RWPE2 (cell line): ENCODE data around the gene HERPUD1.
A peak's percentile ranks its signal among the peaks of the same experiment; 100 is the strongest.

Source experiments
- ATAC-seq: fragments of 200-7000 bp; cut with Tn5 transposase; 3 replicates; pipeline ENCODE4 v1.9.1; 2021; ENCODE audit warnings: low read depth
- DNase-seq: peaks from one replicate; pipeline ENCODE4 v3.0.0-alpha.2; 2020; ENCODE audit warnings: low spot score
- H3K27ac ChIP-seq: fragments of 450-650 bp; 2 replicates; pipeline ENCODE4 v1.5.1; 2017; ENCODE audit warnings: mild to moderate bottlenecking; ENCODE audit not compliant: poor library complexity, severe bottlenecking
- H3K27me3 ChIP-seq: fragments of 250-450 bp; sonication (Bioruptor Pico); 2 replicates; pipeline ENCODE4 v1.5.1; 2021; ENCODE audit warnings: mild to moderate bottlenecking, moderate library complexity; ENCODE audit not compliant: insufficient read depth, poor library complexity, severe bottlenecking
- H3K36me3 ChIP-seq: fragments of 250-450 bp; sonication (Bioruptor Pico); 2 replicates; pipeline ENCODE4 v1.5.1; 2020; ENCODE audit warnings: low read depth, mild to moderate bottlenecking, moderate library complexity
- H3K4me1 ChIP-seq: fragments of 250-450 bp; sonication (Bioruptor Pico); 2 replicates; pipeline ENCODE4 v1.5.1; 2021; ENCODE audit warnings: mild to moderate bottlenecking, moderate library complexity; ENCODE audit not compliant: insufficient read depth, poor library complexity, severe bottlenecking
- H3K4me3 ChIP-seq: fragments of 250-450 bp; sonication (Bioruptor Pico); 2 replicates; pipeline ENCODE4 v1.5.1; 2021; ENCODE audit warnings: mild to moderate bottlenecking, moderate library complexity; ENCODE audit not compliant: severe bottlenecking
- H3K9me3 ChIP-seq: fragments of 250-450 bp; sonication (Bioruptor Pico); 2 replicates; pipeline ENCODE4 v1.5.1; 2021; ENCODE audit warnings: mild to moderate bottlenecking, moderate library complexity; ENCODE audit not compliant: severe bottlenecking
- TF ChIP-seq, protein P1 (sequence below): fragments of 450-650 bp; IDR thresholded peaks from one replicate; pipeline ENCODE4 v1.5.1; 2017; ENCODE audit warnings: mild to moderate bottlenecking, moderate library complexity; ENCODE audit not compliant: poor library complexity, severe bottlenecking

HERPUD1 gene

DNA sequence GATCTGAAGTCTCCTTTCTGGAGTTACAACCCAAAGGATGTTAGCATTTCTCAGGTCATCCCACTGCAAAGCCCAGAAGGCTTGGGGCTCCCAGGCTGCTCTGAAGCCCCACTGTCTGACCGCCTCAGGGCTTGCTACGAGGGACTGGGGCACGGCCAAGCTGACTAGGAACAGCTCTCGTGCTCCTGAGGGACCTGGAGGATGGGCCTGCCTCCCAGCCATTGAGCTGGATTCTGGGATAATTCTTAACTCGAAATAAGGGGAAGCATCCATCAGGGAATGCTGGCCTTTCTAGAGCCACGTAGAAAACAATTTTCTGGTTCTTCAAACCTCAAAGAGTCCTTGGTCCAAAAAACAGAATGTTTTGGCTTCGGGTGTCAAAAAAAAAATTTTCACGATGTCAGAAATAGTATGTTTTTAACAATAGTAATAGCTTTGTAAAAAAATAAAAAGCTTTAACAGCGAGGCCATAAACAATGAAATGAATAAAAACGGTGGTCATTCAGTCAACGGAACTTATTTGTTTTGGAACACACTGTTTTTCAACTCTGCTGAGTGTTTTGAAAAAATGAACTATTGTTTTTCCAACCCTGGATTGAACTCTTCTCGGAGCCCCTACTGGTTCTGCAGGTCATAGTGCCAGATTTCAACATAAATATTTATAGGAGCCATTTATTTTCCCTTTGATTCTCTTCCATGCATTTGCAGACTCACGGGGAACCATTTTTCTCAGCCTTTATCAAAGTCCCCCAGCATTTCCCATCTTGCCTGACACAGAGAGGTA lies 16.4 kb upstream of the HERPUD1 start:
- Histone ChIP-seq H3K27me3 (no peaks in the 10 kb centered on the region), H3K9me3 (no peaks in the 10 kb centered on the region), H3K27ac (no peak overlapping the region), H3K36me3 (no peaks in the 10 kb centered on the region), H3K4me3 (no peak overlapping the region), H3K4me1 (peaks cover 31% of the 10 kb centered on the region)
- TF ChIP-seq, protein P1, sequence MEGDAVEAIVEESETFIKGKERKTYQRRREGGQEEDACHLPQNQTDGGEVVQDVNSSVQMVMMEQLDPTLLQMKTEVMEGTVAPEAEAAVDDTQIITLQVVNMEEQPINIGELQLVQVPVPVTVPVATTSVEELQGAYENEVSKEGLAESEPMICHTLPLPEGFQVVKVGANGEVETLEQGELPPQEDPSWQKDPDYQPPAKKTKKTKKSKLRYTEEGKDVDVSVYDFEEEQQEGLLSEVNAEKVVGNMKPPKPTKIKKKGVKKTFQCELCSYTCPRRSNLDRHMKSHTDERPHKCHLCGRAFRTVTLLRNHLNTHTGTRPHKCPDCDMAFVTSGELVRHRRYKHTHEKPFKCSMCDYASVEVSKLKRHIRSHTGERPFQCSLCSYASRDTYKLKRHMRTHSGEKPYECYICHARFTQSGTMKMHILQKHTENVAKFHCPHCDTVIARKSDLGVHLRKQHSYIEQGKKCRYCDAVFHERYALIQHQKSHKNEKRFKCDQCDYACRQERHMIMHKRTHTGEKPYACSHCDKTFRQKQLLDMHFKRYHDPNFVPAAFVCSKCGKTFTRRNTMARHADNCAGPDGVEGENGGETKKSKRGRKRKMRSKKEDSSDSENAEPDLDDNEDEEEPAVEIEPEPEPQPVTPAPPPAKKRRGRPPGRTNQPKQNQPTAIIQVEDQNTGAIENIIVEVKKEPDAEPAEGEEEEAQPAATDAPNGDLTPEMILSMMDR = no peak
- DNase-seq = no peak
- no peak for ATAC-seq

DNA sequence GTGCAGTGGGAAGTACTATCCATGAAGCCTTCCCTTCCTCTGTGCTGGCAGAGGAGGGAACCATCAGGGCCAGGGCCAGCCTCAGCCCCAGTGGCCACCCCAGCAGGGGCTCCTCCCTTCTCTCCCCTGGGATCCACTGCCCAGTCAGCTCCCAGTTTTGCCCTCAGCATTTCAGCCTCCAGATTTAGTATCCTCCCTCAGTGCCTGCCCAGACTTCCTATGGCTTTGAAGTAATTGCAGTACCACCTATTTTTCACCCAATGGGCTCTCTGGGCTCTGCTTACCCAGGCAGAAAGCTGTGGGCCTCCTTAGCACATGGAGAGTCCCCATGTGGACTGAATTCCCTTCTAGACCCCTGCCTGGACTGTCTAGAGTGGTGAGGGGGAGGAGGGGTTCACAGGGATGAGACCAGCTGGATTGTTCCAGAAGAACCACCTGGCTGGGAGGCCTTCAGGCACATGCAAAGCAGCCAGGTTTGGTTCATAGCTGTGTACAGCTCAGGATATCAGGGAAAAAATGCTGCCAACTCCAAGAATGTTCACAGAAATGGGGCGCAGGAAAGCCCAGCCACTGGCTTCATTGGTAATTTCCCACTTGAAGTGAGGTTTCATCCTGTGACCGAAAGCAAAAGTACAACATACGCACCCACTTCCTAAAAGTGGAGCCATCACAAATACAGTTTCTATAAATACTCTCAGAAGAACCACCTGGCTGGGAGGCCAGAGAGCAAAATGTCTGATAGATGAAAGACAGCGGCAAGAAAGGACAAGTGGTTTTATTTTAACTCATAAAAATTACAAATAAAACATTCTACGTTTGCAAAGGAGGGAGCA lies 15.2 kb upstream of the HERPUD1 start:
- Histone ChIP-seq H3K27ac (no peak overlapping the region), H3K27me3 (no peaks in the 10 kb centered on the region), H3K36me3 (no peaks in the 10 kb centered on the region), H3K4me3 (no peak overlapping the region), H3K9me3 (no peaks in the 10 kb centered on the region), H3K4me1 (peaks cover 18% of the 10 kb centered on the region)
- DNase-seq (no peak), ATAC-seq (no peak)
- TF ChIP-seq, protein P1 = no peak

DNA sequence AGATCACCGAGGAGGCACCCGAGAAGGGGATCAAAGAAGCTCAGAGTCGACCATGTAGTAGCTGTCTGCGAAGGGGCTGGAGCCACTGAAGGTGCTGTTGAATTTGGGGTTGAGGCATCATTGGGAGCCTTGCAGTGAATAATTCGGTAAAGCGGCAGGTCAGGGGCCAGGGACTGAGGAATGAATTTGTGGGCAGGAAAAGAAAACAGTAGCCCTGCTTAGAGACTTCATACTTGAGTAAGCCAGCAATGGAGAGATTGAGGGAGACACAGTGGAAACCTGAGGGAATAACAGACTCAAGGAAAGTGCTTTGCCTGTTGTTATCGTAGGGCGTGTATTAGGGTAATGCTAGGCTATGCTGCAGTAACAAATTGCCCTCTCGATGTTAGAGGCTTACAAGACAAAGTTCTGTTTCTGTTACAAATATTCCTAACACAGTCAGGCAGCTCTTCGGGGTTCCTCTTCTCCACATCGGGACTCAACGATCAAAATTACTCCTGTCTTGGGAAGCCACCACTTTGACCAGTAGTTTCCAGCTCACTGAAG lies 13.4 kb upstream of the HERPUD1 start:
- peaks cover under 1% of the 10 kb centered on the region for H3K4me1 ChIP-seq
- H3K27ac ChIP-seq = no peak overlapping the region
- ATAC-seq (no peak), DNase-seq (no peak)
- no peaks in the 10 kb centered on the region for H3K27me3 ChIP-seq
- H3K4me3 ChIP-seq = no peak overlapping the region
- TF ChIP-seq, protein P1 = no peak
- H3K36me3 ChIP-seq = no peaks in the 10 kb centered on the region
- no peaks in the 10 kb centered on the region for H3K9me3 ChIP-seq

DNA sequence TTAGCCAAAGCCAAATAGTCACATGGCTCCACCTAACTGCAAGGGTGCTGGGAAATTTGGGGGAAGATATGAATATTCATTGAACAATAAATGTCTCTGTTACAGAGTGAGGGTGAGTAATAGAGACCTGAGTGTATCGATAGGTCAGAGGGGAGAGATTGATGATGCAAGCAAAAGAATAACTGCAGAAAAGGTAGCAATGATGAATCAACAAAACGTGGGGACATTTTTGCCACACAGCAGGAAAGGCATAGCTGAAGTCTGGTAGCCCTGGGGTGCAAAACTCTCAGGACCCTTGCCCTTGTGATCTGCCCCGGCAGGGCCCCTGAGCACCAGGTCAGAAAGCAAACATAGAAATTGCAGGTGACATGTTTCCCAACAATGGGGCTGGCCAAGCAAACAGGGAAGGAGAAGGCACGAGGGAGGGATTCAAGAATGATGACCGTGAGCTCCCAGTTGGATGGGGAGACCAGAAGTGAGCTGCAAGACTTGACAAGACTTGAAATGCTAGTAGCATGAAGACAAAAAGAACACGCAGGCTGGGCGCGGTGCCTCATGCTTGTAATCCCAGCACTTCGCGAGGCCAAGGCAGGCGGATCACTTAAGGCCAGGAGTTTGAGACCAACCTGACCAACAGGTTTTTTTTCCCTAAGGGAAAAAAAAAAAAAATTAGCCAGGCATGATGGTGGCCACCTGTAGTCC lies 12.7 kb upstream of the HERPUD1 start:
- ATAC-seq (peak; percentile 21; the same call in 1 of the 3 replicates), DNase-seq (no peak)
- Histone ChIP-seq H3K27ac (no peak overlapping the region), H3K36me3 (no peaks in the 10 kb centered on the region), H3K27me3 (no peaks in the 10 kb centered on the region), H3K9me3 (no peaks in the 10 kb centered on the region), H3K4me1 (no peaks in the 10 kb centered on the region), H3K4me3 (no peak overlapping the region)
- TF ChIP-seq, protein P1 = no peak
